Measurements from ENCODE around the gene ZMYND19.
"Not testable (repeated sequence)": the region's sequence is repeated elsewhere in the genome, so short reads cannot be mapped to it uniquely, and the experiment has no call there.

Gene ZMYND19

GRCh38 chr9:137590469-137591383, at the start of gene ZMYND19:
Gene ZMYND19 (minus strand): TSS chr9:137590512. CDS start chr9:137590263, 249 bp downstream.
- DNase-seq: peak; percentile 89

GRCh38 chr9:137639303-137640051, 49.2 kb upstream of the ZMYND19 start:
- no peak for DNase-seq

- no peak for DNase-seq
Measured at GRCh38 chr9:137638680-137639079, 48.4 kb upstream of the ZMYND19 start.

- DNase-seq: no peak
Measured at GRCh38 chr9:137634016-137634415, 43.7 kb upstream of the ZMYND19 start.

GRCh38 chr9:137632230-137633161, 42.2 kb upstream of the ZMYND19 start:
- DNase-seq: no peak

GRCh38 chr9:137631345-137632229, 41.3 kb upstream of the ZMYND19 start:
- no peak for DNase-seq

- DNase-seq: no peak
Measured at GRCh38 chr9:137630679-137631078, 40.4 kb upstream of the ZMYND19 start.

- DNase-seq: no peak
Measured at GRCh38 chr9:137630126-137630525, 39.8 kb upstream of the ZMYND19 start.

- DNase-seq: not testable (repeated sequence)
Measured at GRCh38 chr9:137627406-137627805, 37.1 kb upstream of the ZMYND19 start.

- no peak for DNase-seq
Measured at GRCh38 chr9:137626464-137626863, 36.2 kb upstream of the ZMYND19 start.

- not testable (repeated sequence) for DNase-seq
Measured at GRCh38 chr9:137622211-137622610, 31.9 kb upstream of the ZMYND19 start.

GRCh38 chr9:137621131-137621757, 30.9 kb upstream of the ZMYND19 start:
- no peak for DNase-seq

GRCh38 chr9:137620581-137620980, 30.3 kb upstream of the ZMYND19 start:
- no peak for DNase-seq

- DNase-seq: no peak
Measured at GRCh38 chr9:137620048-137620405, 29.7 kb upstream of the ZMYND19 start.

GRCh38 chr9:137619240-137620047, 29.1 kb upstream of the ZMYND19 start:
- peak; percentile 75 for DNase-seq

GRCh38 chr9:137618105-137619067, 28.1 kb upstream of the ZMYND19 start, which contains the start of gene EHMT1:
Gene EHMT1 (plus strand): TSS chr9:137619005. CDS start chr9:137619029, 24 bp downstream.
- DNase-seq: peak; percentile 92

- DNase-seq: no peak
Measured at GRCh38 chr9:137615387-137615871, 25.1 kb upstream of the ZMYND19 start.

GRCh38 chr9:137614631-137615386, 24.5 kb upstream of the ZMYND19 start:
- no peak for DNase-seq
